ENCODE results near the gene ZNF223. TPM values are rescaled to one million over a fixed set of nuclear protein-coding genes. Genes with fewer than 3 reads are reported as not detected.
A peak's percentile ranks its signal among the peaks of the same experiment; 100 is the strongest.

The ZNF223 gene
- total and polyA plus RNA-seq, 4 experiments from 2014 or later, result 2.2 to 8.0 (median 4.8) TPM

GRCh38 chr19:44032001-44032610 is 19.7 kb upstream of the ZNF223 start:
- Mint-ChIP-seq H3K27me3 (no peaks in the 10 kb centered on the region), H3K9me3 (peaks cover 13 to 97% (median 92%) of the 10 kb centered on the region in 8 donors), H3K4me1 (peaks cover 0 to 12% (median 4%) of the 10 kb centered on the region in 4 donors), H3K36me3 (peaks cover 58 to 70% of the 10 kb centered on the region in 2 donors), H3K4me3 (no peak overlapping the region), H3K27ac (no peak overlapping the region)
- no peak overlapping the region for H3K27ac ChIP-seq (ENCODE audit: low read depth, low read length)
- intact Hi-C loops (cut with micrococcal nuclease), result no loop called here
- ChIA-PET CTCF (ENCODE audit: partially characterized antibody) (no interaction called here), POLR2A (ENCODE audit: partially characterized antibody) (no interaction called here)
- peaks cover 31% of the 10 kb centered on the region for H3K36me3 ChIP-seq (ENCODE audit: insufficient read depth, low read length)
- no peak for DNase-seq
- H3K4me3 ChIP-seq (ENCODE audit: low read length in 2 of 2), result no peak overlapping the region
- peaks cover 5 to 35% of the 10 kb centered on the region in 2 donors for H3K9me3 ChIP-seq (ENCODE audit: control insufficient read depth in 1 of 2, low read length in 2 of 2)
- no peaks in the 10 kb centered on the region for H3K27me3 ChIP-seq (ENCODE audit: insufficient read depth, low read length)
- no peaks in the 10 kb centered on the region for H3K4me1 ChIP-seq (ENCODE audit: insufficient read depth, low read length)

DNA sequence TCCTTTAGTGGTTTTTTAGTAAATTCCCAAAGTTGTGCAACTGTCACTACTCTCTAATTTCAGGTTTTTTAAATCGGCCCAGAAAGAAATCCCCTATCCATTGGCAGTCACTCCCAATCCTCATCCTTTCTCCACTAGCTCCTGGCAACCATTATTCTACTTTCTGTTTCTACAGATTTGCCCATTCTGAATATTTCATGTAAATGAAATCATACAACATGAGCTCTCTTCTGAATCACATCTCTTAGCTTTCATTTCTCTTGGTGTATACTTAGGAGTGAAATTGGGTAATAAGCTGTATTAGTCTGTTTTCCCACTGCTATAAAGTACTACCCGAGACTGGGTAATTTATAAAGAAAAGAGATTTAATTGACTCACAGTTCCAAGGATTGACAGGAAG is 9.7 kb upstream of the ZNF223 start:
- peaks cover 0 to 3% of the 10 kb centered on the region in 2 donors for H3K9me3 ChIP-seq (ENCODE audit: control insufficient read depth in 1 of 2, low read length in 2 of 2)
- CTCF ChIA-PET (ENCODE audit: partially characterized antibody), result no interaction called here
- Mint-ChIP-seq H3K36me3 (peaks cover 4 to 12% of the 10 kb centered on the region in 2 donors), H3K27me3 (peaks cover 2 to 4% of the 10 kb centered on the region in 2 donors), H3K9me3 (peaks cover 3 to 70% (median 57%) of the 10 kb centered on the region in 8 donors), H3K4me1 (no peaks in the 10 kb centered on the region), H3K27ac (no peak overlapping the region), H3K4me3 (peak overlapping the region in 2 of 8 donors; percentile 1 to 53)
- no peaks in the 10 kb centered on the region for H3K27me3 ChIP-seq (ENCODE audit: insufficient read depth, low read length)
- no peak overlapping the region for H3K4me3 ChIP-seq (ENCODE audit: low read length in 2 of 2)
- DNase-seq, result no peak
- POLR2A ChIA-PET (ENCODE audit: partially characterized antibody), result no interaction called here
- no peaks in the 10 kb centered on the region for H3K36me3 ChIP-seq (ENCODE audit: insufficient read depth, low read length)
- intact Hi-C loops (cut with micrococcal nuclease), result no loop called here
- H3K4me1 ChIP-seq (ENCODE audit: insufficient read depth, low read length), result no peaks in the 10 kb centered on the region
- no peak overlapping the region for H3K27ac ChIP-seq (ENCODE audit: low read depth, low read length)

GRCh38 chr19:44050740-44051649 is 841 bp upstream of the ZNF223 start:
- Histone ChIP-seq H3K9me3 (ENCODE audit: control insufficient read depth in 1 of 2, low read length in 2 of 2) (peaks cover 0 to 5% of the 10 kb centered on the region in 2 donors), H3K27ac (ENCODE audit: low read depth, low read length) (no peak overlapping the region), H3K36me3 (ENCODE audit: insufficient read depth, low read length) (no peaks in the 10 kb centered on the region), H3K4me3 (ENCODE audit: low read length in 2 of 2) (peak overlapping the region; percentile 61 to 76), H3K27me3 (ENCODE audit: insufficient read depth, low read length) (no peaks in the 10 kb centered on the region), H3K4me1 (ENCODE audit: insufficient read depth, low read length) (peaks cover 8% of the 10 kb centered on the region)
- Mint-ChIP-seq H3K27ac (peak overlapping the region; percentile 27 to 88 (median 84)), H3K4me3 (peak overlapping the region; percentile 86 to 97 (median 94)), H3K27me3 (peaks cover 3 to 5% of the 10 kb centered on the region in 2 donors), H3K36me3 (peaks cover 27 to 38% of the 10 kb centered on the region in 2 donors), H3K9me3 (peaks cover 2 to 50% (median 34%) of the 10 kb centered on the region in 8 donors), H3K4me1 (peaks cover 18 to 28% (median 26%) of the 10 kb centered on the region in 4 donors)
- ChIA-PET CTCF (ENCODE audit: partially characterized antibody) (interaction anchor here (1.1 to 1.8 kb wide), 4 partner anchors 12 to 47 kb away, joined by 3 to 6 read pairs (median 3); partner anchors contain the start of genes ZNF222 and ZNF224), POLR2A (ENCODE audit: partially characterized antibody) (interaction anchor here (0.6 to 2.2 kb wide), 8 partner anchors 10 to 161 kb away, joined by 3 to 8 read pairs (median 4); partner anchors contain the start of genes ZNF222, ZNF225, ZNF227 and ZNF45)
- intact Hi-C loops (cut with micrococcal nuclease), result loop anchor here (1.0 kb wide), 3 partner anchors 21 to 62 kb away; partner anchors contain the start of genes ZNF225 and ZNF284
- DNase-seq, result no peak

GRCh38 chr19:44055870-44056269 is 4.0 kb downstream of the ZNF223 start:
- Mint-ChIP-seq H3K4me1 (peaks cover 16 to 24% (median 22%) of the 10 kb centered on the region in 4 donors), H3K27me3 (peaks cover 0 to 4% of the 10 kb centered on the region in 2 donors), H3K4me3 (no peak overlapping the region), H3K9me3 (peaks cover 0 to 63% (median 40%) of the 10 kb centered on the region in 8 donors), H3K27ac (no peak overlapping the region), H3K36me3 (peaks cover 71% of the 10 kb centered on the region in 2 donors)
- Histone ChIP-seq H3K36me3 (ENCODE audit: insufficient read depth, low read length) (no peaks in the 10 kb centered on the region), H3K4me3 (ENCODE audit: low read length in 2 of 2) (no peak overlapping the region), H3K27me3 (ENCODE audit: insufficient read depth, low read length) (no peaks in the 10 kb centered on the region), H3K27ac (ENCODE audit: low read depth, low read length) (no peak overlapping the region), H3K4me1 (ENCODE audit: insufficient read depth, low read length) (peaks cover 8% of the 10 kb centered on the region), H3K9me3 (ENCODE audit: control insufficient read depth in 1 of 2, low read length in 2 of 2) (peaks cover 0 to 11% of the 10 kb centered on the region in 2 donors)
- no peak for DNase-seq
- CTCF ChIA-PET (ENCODE audit: partially characterized antibody), result no interaction called here
- intact Hi-C loops (cut with micrococcal nuclease), result no loop called here
- POLR2A ChIA-PET (ENCODE audit: partially characterized antibody), result no interaction called here

- H3K36me3 ChIP-seq (ENCODE audit: insufficient read depth, low read length), result no peaks in the 10 kb centered on the region
- no peak overlapping the region for H3K27ac Mint-ChIP-seq
- intact Hi-C loops (cut with micrococcal nuclease), result no loop called here
- H3K9me3 Mint-ChIP-seq, result peaks cover 8 to 61% (median 43%) of the 10 kb centered on the region in 8 donors
- no peaks in the 10 kb centered on the region for H3K27me3 ChIP-seq (ENCODE audit: insufficient read depth, low read length)
- no peak for DNase-seq
- H3K9me3 ChIP-seq (ENCODE audit: control insufficient read depth in 1 of 2, low read length in 2 of 2), result peaks cover 0 to 11% of the 10 kb centered on the region in 2 donors
- peaks cover 78 to 91% of the 10 kb centered on the region in 2 donors for H3K36me3 Mint-ChIP-seq
- H3K4me3 Mint-ChIP-seq, result no peak overlapping the region
- H3K27me3 Mint-ChIP-seq, result no peaks in the 10 kb centered on the region
- POLR2A ChIA-PET (ENCODE audit: partially characterized antibody), result no interaction called here
- no peak overlapping the region for H3K27ac ChIP-seq (ENCODE audit: low read depth, low read length)
- H3K4me1 Mint-ChIP-seq, result peaks cover 0 to 3% (median 0%) of the 10 kb centered on the region in 4 donors
- H3K4me3 ChIP-seq (ENCODE audit: low read length in 2 of 2), result no peak overlapping the region
- H3K4me1 ChIP-seq (ENCODE audit: insufficient read depth, low read length), result no peaks in the 10 kb centered on the region
- CTCF ChIA-PET (ENCODE audit: partially characterized antibody), result no interaction called here
Measured at GRCh38 chr19:44059229-44059628, 7.4 kb downstream of the ZNF223 start.

- DNase-seq, result no peak
Measured at GRCh38 chr19:44061038-44061437, 9.2 kb downstream of the ZNF223 start.

DNA sequence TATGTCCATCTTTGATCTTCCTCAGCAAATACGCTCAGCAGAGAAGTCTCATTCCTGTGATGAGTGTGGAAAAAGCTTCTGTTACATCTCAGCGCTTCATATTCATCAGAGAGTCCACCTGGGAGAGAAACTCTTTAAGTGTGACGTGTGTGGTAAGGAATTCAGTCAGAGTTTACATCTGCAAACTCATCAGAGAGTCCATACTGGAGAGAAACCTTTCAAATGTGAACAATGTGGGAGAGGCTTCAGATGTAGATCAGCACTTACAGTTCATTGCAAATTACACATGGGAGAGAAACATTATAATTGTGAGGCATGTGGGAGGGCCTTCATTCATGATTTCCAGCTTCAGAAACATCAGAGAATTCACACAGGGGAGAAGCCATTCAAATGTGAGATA is 14.5 kb downstream of the ZNF223 start:
- Mint-ChIP-seq H3K27me3 (peaks cover 0 to 1% of the 10 kb centered on the region in 2 donors), H3K36me3 (peaks cover 51 to 68% of the 10 kb centered on the region in 2 donors)

More at GRCh38 chr19:44061038-44061437, 9.2 kb downstream of the ZNF223 start:
- Mint-ChIP-seq H3K4me3 (no peak overlapping the region), H3K27ac (no peak overlapping the region), H3K36me3 (peaks cover 75 to 86% of the 10 kb centered on the region in 2 donors), H3K27me3 (no peaks in the 10 kb centered on the region), H3K9me3 (peaks cover 8 to 65% (median 45%) of the 10 kb centered on the region in 8 donors), H3K4me1 (no peaks in the 10 kb centered on the region)
- ChIA-PET CTCF (ENCODE audit: partially characterized antibody) (no interaction called here), POLR2A (ENCODE audit: partially characterized antibody) (interaction anchor here (1.3 kb wide), 1 partner anchor 10 kb away, joined by 3 read pairs; no protein-coding TSS in a partner anchor)
- Histone ChIP-seq H3K27ac (ENCODE audit: low read depth, low read length) (no peak overlapping the region), H3K4me1 (ENCODE audit: insufficient read depth, low read length) (no peaks in the 10 kb centered on the region), H3K36me3 (ENCODE audit: insufficient read depth, low read length) (no peaks in the 10 kb centered on the region), H3K4me3 (ENCODE audit: low read length in 2 of 2) (no peak overlapping the region), H3K27me3 (ENCODE audit: insufficient read depth, low read length) (no peaks in the 10 kb centered on the region), H3K9me3 (ENCODE audit: control insufficient read depth in 1 of 2, low read length in 2 of 2) (peaks cover 4 to 8% of the 10 kb centered on the region in 2 donors)
- intact Hi-C loops (cut with micrococcal nuclease), result no loop called here

More for the DNA sequence above, 14.5 kb downstream of the ZNF223 start:
- no peak overlapping the region for H3K4me3 Mint-ChIP-seq
- peaks cover 14 to 78% (median 57%) of the 10 kb centered on the region in 8 donors for H3K9me3 Mint-ChIP-seq
- H3K4me1 Mint-ChIP-seq, result peaks cover 2 to 5% (median 4%) of the 10 kb centered on the region in 4 donors
- POLR2A ChIA-PET (ENCODE audit: partially characterized antibody), result no interaction called here
- no peak overlapping the region for H3K27ac Mint-ChIP-seq
- Histone ChIP-seq H3K4me1 (ENCODE audit: insufficient read depth, low read length) (peaks cover 3% of the 10 kb centered on the region), H3K9me3 (ENCODE audit: control insufficient read depth in 1 of 2, low read length in 2 of 2) (peaks cover 6 to 18% of the 10 kb centered on the region in 2 donors), H3K27me3 (ENCODE audit: insufficient read depth, low read length) (no peaks in the 10 kb centered on the region), H3K4me3 (ENCODE audit: low read length in 2 of 2) (no peak overlapping the region), H3K36me3 (ENCODE audit: insufficient read depth, low read length) (no peaks in the 10 kb centered on the region), H3K27ac (ENCODE audit: low read depth, low read length) (no peak overlapping the region)
- CTCF ChIA-PET (ENCODE audit: partially characterized antibody), result no interaction called here
- intact Hi-C loops (cut with micrococcal nuclease), result no loop called here
- DNase-seq, result no peak

Data from CD4-positive, alpha-beta memory T cell (primary cell).